ENCODE results near the gene LMNTD1.
A peak's percentile ranks its signal among the peaks of the same experiment; 100 is the strongest.

LMNTD1 gene

GRCh38 chr12:25574761-25575160 is 21.7 kb upstream of the LMNTD1 start:
- TF ChIP-seq CTCF (IDR thresholded peaks at IDR 0.05; ENCODE audit: low read length, missing control alignments), result no peak
- H3K4me3 ChIP-seq (replicated peaks; ENCODE audit: low read depth, low read length), result no peak overlapping the region
- DNase-seq (ENCODE audit: low read depth), result no peak

GRCh38 chr12:25573346-25573745 is 20.3 kb upstream of the LMNTD1 start:
- TF ChIP-seq CTCF (IDR thresholded peaks at IDR 0.05; ENCODE audit: low read length, missing control alignments), result no peak
- H3K4me3 ChIP-seq (replicated peaks; ENCODE audit: low read depth, low read length), result no peak overlapping the region
- no peak for DNase-seq (ENCODE audit: low read depth)

GRCh38 chr12:25570418-25570817 is 17.3 kb upstream of the LMNTD1 start:
- no peak for DNase-seq (ENCODE audit: low read depth)
- TF ChIP-seq CTCF (IDR thresholded peaks at IDR 0.05; ENCODE audit: low read length, missing control alignments), result no peak
- H3K4me3 ChIP-seq (replicated peaks; ENCODE audit: low read depth, low read length), result no peak overlapping the region

- no peak for TF ChIP-seq CTCF (IDR thresholded peaks at IDR 0.05; ENCODE audit: low read length, missing control alignments)
- no peak for DNase-seq (ENCODE audit: low read depth)
Measured at GRCh38 chr12:25566202-25566949, 13.3 kb upstream of the LMNTD1 start.

GRCh38 chr12:25558586-25558985 is 5.5 kb upstream of the LMNTD1 start:
- TF ChIP-seq CTCF (IDR thresholded peaks at IDR 0.05; ENCODE audit: low read length, missing control alignments), result no peak

More at GRCh38 chr12:25566202-25566949, 13.3 kb upstream of the LMNTD1 start:
- no peak overlapping the region for H3K4me3 ChIP-seq (replicated peaks; ENCODE audit: low read depth, low read length)

GRCh38 chr12:25557830-25558436 is 4.8 kb upstream of the LMNTD1 start:
- peak; percentile 62 for DNase-seq (ENCODE audit: low read depth)
- TF ChIP-seq CTCF (IDR thresholded peaks at IDR 0.05; ENCODE audit: low read length, missing control alignments), result peak; percentile 43
- no peak overlapping the region for H3K4me3 ChIP-seq (replicated peaks; ENCODE audit: low read depth, low read length)

More at GRCh38 chr12:25558586-25558985, 5.5 kb upstream of the LMNTD1 start:
- H3K4me3 ChIP-seq (replicated peaks; ENCODE audit: low read depth, low read length), result no peak overlapping the region
- DNase-seq (ENCODE audit: low read depth), result no peak

Measured in fibroblast of pulmonary artery (primary cell).